SJCRH30 (cell line): ENCODE results near the gene FBXO10. TPM values are rescaled to one million over a fixed set of nuclear protein-coding genes. Genes with fewer than 3 reads are reported as not detected.
A peak's percentile ranks its signal among the peaks of the same experiment; 100 is the strongest.
"Not testable (repeated sequence)": the region's sequence is repeated elsewhere in the genome, so short reads cannot be mapped to it uniquely, and the experiment has no call there.

Source experiments
- DNase-seq, 2 experiments: peaks; one replicate each; pipeline ENCODE4 v3.0.0-alpha.2; 2015 to 2020
- H3K27ac ChIP-seq: fragments of 250-450 bp; sonication (Bioruptor Pico); 2 replicates; pipeline ENCODE4 v1.5.1; 2020; ENCODE audit warnings: mild to moderate bottlenecking, moderate library complexity
- H3K27me3 ChIP-seq: fragments of 250-450 bp; sonication (Bioruptor Pico); 2 replicates; pipeline ENCODE4 v1.5.1; 2020; ENCODE audit warnings: mild to moderate bottlenecking, moderate library complexity
- H3K36me3 ChIP-seq: fragments of 250-450 bp; sonication (Bioruptor Pico); 2 replicates; pipeline ENCODE4 v1.5.1; 2020; ENCODE audit warnings: mild to moderate bottlenecking, moderate library complexity
- H3K4me1 ChIP-seq: fragments of 250-450 bp; sonication (Bioruptor Pico); 2 replicates; pipeline ENCODE4 v1.5.1; 2020; ENCODE audit warnings: mild to moderate bottlenecking, moderate library complexity
- H3K4me3 ChIP-seq: fragments of 250-450 bp; sonication (Bioruptor Pico); 2 replicates; pipeline ENCODE4 v1.5.1; 2020; ENCODE audit warnings: mild to moderate bottlenecking, moderate library complexity
- H3K9me3 ChIP-seq: fragments of 250-450 bp; sonication (Bioruptor Pico); replicated peaks from 2 replicates; pipeline ENCODE4 v1.5.1; 2020; ENCODE audit warnings: mild to moderate bottlenecking, moderate library complexity
- total RNA-seq: library from RNA; depleted of rRNA; stranded (reverse); fragments of >200 nt; shearing (Covaris generic); gene quantifications from 2 replicates; pipeline ENCODE4 v1.2.3, GENCODE V29; 2014

Gene FBXO10
- total RNA-seq, 1 experiment from 2014 or later: 31.3 TPM

- H3K4me1 ChIP-seq: no peaks in the 10 kb centered on the region
- H3K27ac ChIP-seq: no peak overlapping the region
- H3K27me3 ChIP-seq: no peaks in the 10 kb centered on the region
- no peaks in the 10 kb centered on the region for H3K9me3 ChIP-seq
- no peak for DNase-seq
- no peak overlapping the region for H3K4me3 ChIP-seq
- H3K36me3 ChIP-seq: peaks cover 58% of the 10 kb centered on the region
Measured at GRCh38 chr9:37521111-37521510, 55.1 kb downstream of the FBXO10 start.

GRCh38 chr9:37520641-37521040, 55.5 kb downstream of the FBXO10 start:
- H3K9me3 ChIP-seq: no peaks in the 10 kb centered on the region
- no peaks in the 10 kb centered on the region for H3K27me3 ChIP-seq
- H3K4me1 ChIP-seq: no peaks in the 10 kb centered on the region
- peaks cover 56% of the 10 kb centered on the region for H3K36me3 ChIP-seq
- no peak overlapping the region for H3K27ac ChIP-seq
- no peak for DNase-seq
- H3K4me3 ChIP-seq: no peak overlapping the region

GRCh38 chr9:37517923-37518322, 58.3 kb downstream of the FBXO10 start:
- no peak for DNase-seq
- Histone ChIP-seq H3K4me3 (no peak overlapping the region), H3K4me1 (no peaks in the 10 kb centered on the region), H3K27me3 (no peaks in the 10 kb centered on the region), H3K36me3 (peaks cover 56% of the 10 kb centered on the region), H3K27ac (no peak overlapping the region), H3K9me3 (no peaks in the 10 kb centered on the region)

- H3K27me3 ChIP-seq: no peaks in the 10 kb centered on the region
- DNase-seq: no peak
- H3K9me3 ChIP-seq: no peaks in the 10 kb centered on the region
- no peak overlapping the region for H3K4me3 ChIP-seq
- H3K27ac ChIP-seq: no peak overlapping the region
- peaks cover 43% of the 10 kb centered on the region for H3K36me3 ChIP-seq
- H3K4me1 ChIP-seq: no peaks in the 10 kb centered on the region
Measured at GRCh38 chr9:37515620-37516258, 60.4 kb downstream of the FBXO10 start.

- no peaks in the 10 kb centered on the region for H3K4me1 ChIP-seq
- H3K36me3 ChIP-seq: peaks cover 41% of the 10 kb centered on the region
- H3K9me3 ChIP-seq: no peaks in the 10 kb centered on the region
- H3K27ac ChIP-seq: no peak overlapping the region
- H3K4me3 ChIP-seq: no peak overlapping the region
- no peak for DNase-seq
- no peaks in the 10 kb centered on the region for H3K27me3 ChIP-seq
Measured at GRCh38 chr9:37514999-37515398, 61.2 kb downstream of the FBXO10 start.

- not testable (repeated sequence) for H3K27ac ChIP-seq, H3K27me3 ChIP-seq, H3K9me3 ChIP-seq, DNase-seq, H3K4me3 ChIP-seq, H3K4me1 ChIP-seq
- peaks cover 39% of the 10 kb centered on the region for H3K36me3 ChIP-seq
Measured at GRCh38 chr9:37514415-37514814, 61.8 kb downstream of the FBXO10 start.

- no peaks in the 10 kb centered on the region for H3K27me3 ChIP-seq
- H3K27ac ChIP-seq: no peak overlapping the region
- no peak for DNase-seq
- H3K9me3 ChIP-seq: no peaks in the 10 kb centered on the region
- peaks cover 42% of the 10 kb centered on the region for H3K36me3 ChIP-seq
- no peaks in the 10 kb centered on the region for H3K4me1 ChIP-seq
- no peak overlapping the region for H3K4me3 ChIP-seq
Measured at GRCh38 chr9:37512437-37512836, 63.7 kb downstream of the FBXO10 start.

- no peaks in the 10 kb centered on the region for H3K4me1 ChIP-seq
- no peak overlapping the region for H3K4me3 ChIP-seq
- peak; percentile 26 to 44 for DNase-seq
- no peaks in the 10 kb centered on the region for H3K9me3 ChIP-seq
- H3K27ac ChIP-seq: no peak overlapping the region
- H3K36me3 ChIP-seq: peaks cover 45% of the 10 kb centered on the region
- H3K27me3 ChIP-seq: no peaks in the 10 kb centered on the region
Measured at GRCh38 chr9:37511016-37512010, 64.9 kb downstream of the FBXO10 start.

- H3K4me3 ChIP-seq, H3K9me3 ChIP-seq, DNase-seq, H3K4me1 ChIP-seq, H3K27ac ChIP-seq, H3K27me3 ChIP-seq: not testable (repeated sequence)
- H3K36me3 ChIP-seq: peaks cover 48% of the 10 kb centered on the region
Measured at GRCh38 chr9:37510053-37510452, 66.1 kb downstream of the FBXO10 start.

- Histone ChIP-seq H3K9me3 (no peaks in the 10 kb centered on the region), H3K27me3 (no peaks in the 10 kb centered on the region), H3K4me3 (no peak overlapping the region), H3K27ac (no peak overlapping the region), H3K4me1 (no peaks in the 10 kb centered on the region), H3K36me3 (peaks cover 42% of the 10 kb centered on the region)
- no peak for DNase-seq
Measured at GRCh38 chr9:37509536-37509935, 66.6 kb downstream of the FBXO10 start.

GRCh38 chr9:37508834-37509206, 67.4 kb downstream of the FBXO10 start:
- H3K9me3 ChIP-seq: no peaks in the 10 kb centered on the region
- H3K4me3 ChIP-seq: no peak overlapping the region
- H3K4me1 ChIP-seq: no peaks in the 10 kb centered on the region
- no peak for DNase-seq
- H3K36me3 ChIP-seq: peaks cover 39% of the 10 kb centered on the region
- H3K27me3 ChIP-seq: no peaks in the 10 kb centered on the region
- H3K27ac ChIP-seq: no peak overlapping the region

GRCh38 chr9:37508135-37508833, 67.9 kb downstream of the FBXO10 start:
- Histone ChIP-seq H3K27ac (no peak overlapping the region), H3K4me1 (no peaks in the 10 kb centered on the region), H3K4me3 (no peak overlapping the region), H3K9me3 (no peaks in the 10 kb centered on the region), H3K27me3 (no peaks in the 10 kb centered on the region), H3K36me3 (peaks cover 44% of the 10 kb centered on the region)
- no peak for DNase-seq

- no peaks in the 10 kb centered on the region for H3K9me3 ChIP-seq
- peaks cover 48% of the 10 kb centered on the region for H3K36me3 ChIP-seq
- H3K4me1 ChIP-seq: no peaks in the 10 kb centered on the region
- DNase-seq: no peak
- H3K27me3 ChIP-seq: no peaks in the 10 kb centered on the region
- H3K4me3 ChIP-seq: no peak overlapping the region
- H3K27ac ChIP-seq: no peak overlapping the region
Measured at GRCh38 chr9:37507566-37508134, 68.5 kb downstream of the FBXO10 start.

- DNase-seq: no peak
- Histone ChIP-seq H3K36me3 (peaks cover 55% of the 10 kb centered on the region), H3K9me3 (no peaks in the 10 kb centered on the region), H3K27ac (no peak overlapping the region), H3K27me3 (no peaks in the 10 kb centered on the region), H3K4me3 (no peak overlapping the region), H3K4me1 (no peaks in the 10 kb centered on the region)
Measured at GRCh38 chr9:37504605-37505004, 71.6 kb downstream of the FBXO10 start.

- peaks cover 58% of the 10 kb centered on the region for H3K36me3 ChIP-seq
- no peaks in the 10 kb centered on the region for H3K27me3 ChIP-seq
- H3K9me3 ChIP-seq: no peaks in the 10 kb centered on the region
- H3K4me3 ChIP-seq: no peak overlapping the region
- H3K27ac ChIP-seq: no peak overlapping the region
- DNase-seq: no peak
- H3K4me1 ChIP-seq: no peaks in the 10 kb centered on the region
Measured at GRCh38 chr9:37503736-37504135, 72.4 kb downstream of the FBXO10 start.
